ENCODE results near the gene CEP350.

Gene CEP350, protein sequence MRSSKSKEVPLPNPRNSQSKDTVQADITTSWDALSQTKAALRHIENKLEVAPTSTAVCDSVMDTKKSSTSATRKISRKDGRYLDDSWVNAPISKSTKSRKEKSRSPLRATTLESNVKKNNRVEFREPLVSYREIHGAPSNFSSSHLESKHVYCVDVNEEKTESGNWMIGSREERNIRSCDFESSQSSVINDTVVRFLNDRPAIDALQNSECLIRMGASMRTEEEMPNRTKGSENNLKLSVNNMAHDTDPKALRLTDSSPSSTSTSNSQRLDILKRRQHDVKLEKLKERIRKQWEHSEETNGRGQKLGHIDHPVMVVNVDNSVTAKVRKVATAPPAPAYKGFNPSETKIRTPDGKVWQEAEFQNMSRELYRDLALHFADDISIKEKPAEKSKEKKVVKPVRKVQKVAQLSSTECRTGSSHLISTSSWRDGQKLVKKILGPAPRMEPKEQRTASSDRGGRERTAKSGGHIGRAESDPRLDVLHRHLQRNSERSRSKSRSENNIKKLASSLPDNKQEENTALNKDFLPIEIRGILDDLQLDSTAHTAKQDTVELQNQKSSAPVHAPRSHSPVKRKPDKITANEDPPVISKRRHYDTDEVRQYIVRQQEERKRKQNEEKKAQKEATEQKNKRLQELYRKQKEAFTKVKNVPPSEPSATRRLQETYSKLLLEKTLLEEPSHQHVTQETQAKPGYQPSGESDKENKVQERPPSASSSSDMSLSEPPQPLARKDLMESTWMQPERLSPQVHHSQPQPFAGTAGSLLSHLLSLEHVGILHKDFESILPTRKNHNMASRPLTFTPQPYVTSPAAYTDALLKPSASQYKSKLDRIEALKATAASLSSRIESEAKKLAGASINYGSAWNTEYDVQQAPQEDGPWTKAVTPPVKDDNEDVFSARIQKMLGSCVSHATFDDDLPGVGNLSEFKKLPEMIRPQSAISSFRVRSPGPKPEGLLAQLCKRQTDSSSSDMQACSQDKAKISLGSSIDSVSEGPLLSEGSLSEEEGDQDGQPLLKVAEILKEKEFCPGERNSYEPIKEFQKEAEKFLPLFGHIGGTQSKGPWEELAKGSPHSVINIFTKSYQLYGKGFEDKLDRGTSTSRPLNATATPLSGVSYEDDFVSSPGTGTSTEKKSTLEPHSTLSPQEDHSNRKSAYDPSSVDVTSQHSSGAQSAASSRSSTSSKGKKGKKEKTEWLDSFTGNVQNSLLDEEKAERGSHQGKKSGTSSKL (N-terminal part only)

DNA sequence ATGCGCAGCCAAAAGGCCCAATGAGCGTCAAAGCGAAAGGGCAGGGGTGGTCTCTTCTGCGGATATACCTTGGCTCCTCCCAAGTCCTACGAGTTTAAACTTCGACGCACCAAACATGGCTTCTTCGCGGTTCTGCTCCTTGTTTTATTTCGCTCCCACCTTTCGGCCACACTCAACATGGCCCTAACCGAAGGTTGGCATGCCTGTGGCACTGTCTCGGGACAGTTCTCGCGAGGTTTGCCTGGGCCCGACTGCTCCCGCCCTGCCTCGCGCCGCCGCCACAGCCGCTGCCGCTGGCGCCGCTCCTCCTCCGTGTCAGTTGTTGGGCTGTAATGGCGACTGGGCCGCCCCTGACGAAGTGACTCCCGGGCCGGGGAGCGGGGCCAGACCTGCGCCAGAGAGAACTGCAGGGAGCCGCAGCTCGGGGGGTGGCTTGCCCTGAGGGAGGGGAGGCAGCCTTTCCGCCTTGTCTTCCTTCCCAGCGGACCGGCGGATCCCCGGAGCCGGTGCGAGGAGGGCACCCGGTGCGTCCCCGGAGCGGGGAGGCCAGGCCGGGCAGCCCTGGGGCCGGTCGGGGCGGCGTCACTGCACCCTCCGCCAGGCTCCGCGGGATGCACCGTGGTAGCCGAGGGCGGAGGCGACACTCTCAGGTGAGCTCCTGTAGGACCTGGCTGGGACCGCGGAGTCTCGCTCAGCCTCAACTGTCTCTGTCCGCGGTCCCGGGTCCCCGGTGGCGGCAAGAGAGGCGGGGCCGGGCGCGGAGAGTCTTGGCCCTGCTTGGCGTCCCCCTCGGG lies at the start of gene CEP350:
Gene CEP350, plus strand, starts transcription at position 318 of the 794 bp plus-strand sequence. CDS start 31,372 bp downstream, outside the sequence.
- peak; percentile 96 to 98 for DNase-seq

- no peak for DNase-seq
These were observed 43.7 kb upstream of the CEP350 start for GRCh38 chr1:179910934-179911333.

DNA sequence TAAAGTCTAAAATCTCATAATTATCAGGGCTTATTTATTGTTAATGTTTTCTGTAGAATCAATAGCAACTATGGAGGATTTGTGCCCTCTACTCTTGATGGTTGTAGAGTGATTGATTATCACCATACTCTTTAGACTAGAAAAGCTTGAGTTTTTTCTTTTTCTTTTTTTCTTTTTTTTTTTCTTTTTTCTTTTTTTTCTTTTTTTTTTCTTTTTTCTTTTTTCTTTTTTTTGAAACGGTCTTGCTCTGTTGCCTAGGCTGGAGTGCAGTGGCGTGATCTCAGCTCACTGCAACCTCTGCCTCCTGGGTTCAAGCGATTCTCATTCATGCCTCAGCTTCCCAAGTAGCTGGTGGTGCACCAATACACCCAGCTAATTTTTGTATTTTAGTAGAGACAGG lies 42.8 kb upstream of the CEP350 start:
- no peak for DNase-seq

- no peak for DNase-seq
These were observed 36.8 kb upstream of the CEP350 start for GRCh38 chr1:179917601-179918429.

GRCh38 chr1:179921472-179921871 lies 33.1 kb upstream of the CEP350 start:
- no peak for DNase-seq

DNA sequence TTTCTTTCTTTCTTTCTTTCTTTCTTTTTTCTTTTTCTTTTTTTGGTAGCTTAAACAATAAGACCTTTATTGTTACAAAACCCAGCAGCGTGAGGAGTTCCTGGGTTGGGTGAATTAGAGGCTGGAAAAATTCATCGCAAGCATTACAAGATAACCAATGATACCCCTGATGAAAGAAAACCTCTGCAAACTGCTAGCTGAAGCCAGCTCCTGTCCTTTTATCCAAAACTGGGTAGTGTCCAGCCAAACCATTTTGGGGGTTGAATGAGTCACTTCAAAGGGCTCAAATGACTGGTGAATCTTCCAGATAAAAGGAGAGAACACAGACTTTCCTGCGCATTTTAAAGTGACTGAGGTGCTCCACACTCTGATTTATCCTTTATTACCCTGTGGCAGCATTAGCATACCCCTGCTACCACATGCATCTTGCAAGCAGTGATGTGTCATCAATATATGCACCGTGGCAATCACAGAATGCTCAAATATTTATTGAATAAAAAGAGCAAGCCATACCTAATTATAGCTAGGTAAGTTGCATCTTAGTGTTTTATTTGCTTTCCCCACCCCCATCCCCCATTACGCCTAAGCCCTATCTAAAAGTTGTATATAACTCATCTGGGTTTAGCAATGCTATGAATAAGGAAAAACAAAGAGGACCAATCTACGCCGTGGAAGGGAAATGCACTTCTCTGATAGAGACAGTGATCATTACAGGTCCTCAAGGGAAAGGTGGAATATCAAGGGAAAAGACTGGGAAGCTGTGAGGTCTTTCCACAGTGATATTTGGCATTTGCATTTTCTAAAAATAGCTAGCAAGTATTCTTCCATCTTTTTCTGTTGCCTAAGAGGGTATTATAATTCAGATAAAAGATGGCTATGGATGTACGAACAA lies 32.4 kb upstream of the CEP350 start:
- DNase-seq = no peak

DNA sequence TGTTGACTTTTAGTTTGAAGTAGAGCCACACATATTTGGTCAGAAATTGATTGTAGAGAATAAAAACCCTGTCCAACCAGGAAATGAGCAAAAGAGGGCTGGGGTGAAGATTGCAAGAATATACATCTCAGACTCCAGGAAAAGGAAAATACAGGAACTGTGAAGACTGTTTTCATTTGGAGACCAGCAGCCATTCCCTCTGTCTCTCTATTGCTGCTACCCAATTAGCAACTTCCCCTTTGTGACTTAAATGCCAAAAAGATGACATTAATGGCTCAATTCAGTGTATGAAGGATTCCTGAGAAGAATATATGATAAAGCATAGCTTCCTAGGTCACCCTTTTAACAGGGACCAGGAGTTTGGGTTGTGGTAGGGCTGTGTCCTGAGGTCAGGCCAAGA lies 31.6 kb upstream of the CEP350 start:
- DNase-seq = no peak

- no peak for DNase-seq
These were observed 30.3 kb upstream of the CEP350 start for GRCh38 chr1:179924268-179924667.

DNA sequence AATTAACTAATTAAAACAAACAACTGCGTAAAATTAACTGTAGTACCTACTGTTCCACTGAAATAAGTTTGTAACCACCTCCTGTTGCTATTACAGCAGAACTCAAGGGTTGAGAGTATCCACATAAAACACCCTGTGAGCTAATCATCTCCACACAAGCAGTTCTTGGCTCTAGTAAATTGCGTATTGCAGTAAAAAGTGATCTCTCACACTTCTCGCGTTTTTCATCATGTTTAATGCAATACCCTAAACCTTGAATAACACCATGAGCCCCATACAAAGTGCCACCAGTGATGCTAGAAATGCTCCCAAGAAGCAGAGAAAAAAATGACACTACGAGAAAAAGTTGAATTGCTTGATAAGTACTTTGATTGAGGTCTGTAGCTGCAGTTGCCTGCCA lies 29.3 kb upstream of the CEP350 start:
- DNase-seq = no peak

DNA sequence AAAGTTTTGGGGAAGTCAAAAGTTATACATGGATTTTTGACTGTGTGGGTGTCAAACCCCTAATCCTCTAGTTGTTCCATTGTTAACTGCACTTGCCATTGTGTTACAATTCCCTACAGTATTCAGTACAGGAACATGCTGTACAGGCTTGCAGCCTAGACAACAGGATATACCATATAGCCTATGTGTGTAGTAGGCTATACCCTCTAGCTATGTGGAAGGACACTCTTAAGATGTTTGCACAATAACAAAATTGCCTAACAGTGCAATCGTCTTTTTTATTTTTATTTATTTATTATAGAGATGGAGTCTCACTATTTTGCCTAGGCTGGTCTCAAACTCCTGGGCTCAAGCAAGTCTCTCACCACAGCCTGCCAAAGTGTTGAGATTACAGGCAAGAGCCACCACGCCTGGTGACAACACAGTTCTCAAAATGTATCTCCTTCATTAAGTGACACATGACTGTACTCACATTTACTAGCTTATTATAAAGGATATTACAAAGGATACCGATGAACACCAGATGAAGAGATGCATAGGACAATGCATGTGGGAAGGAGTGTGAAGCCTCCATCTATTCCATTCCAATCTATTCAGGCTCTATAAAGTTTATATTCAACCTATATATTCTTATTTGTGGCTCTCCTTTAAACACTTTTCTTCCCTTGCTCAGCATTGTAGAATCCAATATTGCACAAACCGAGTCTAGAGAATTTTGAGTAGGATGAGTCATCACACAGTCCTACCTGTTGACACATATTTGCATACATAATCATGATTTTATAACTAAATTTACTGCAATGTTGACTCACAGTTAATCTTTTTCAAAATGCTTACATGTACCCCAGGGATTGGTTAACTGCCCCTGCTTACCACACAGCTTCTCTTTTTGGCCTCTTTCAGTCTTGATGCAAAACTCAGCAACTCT lies 28.4 kb upstream of the CEP350 start:
- no peak for DNase-seq

DNA sequence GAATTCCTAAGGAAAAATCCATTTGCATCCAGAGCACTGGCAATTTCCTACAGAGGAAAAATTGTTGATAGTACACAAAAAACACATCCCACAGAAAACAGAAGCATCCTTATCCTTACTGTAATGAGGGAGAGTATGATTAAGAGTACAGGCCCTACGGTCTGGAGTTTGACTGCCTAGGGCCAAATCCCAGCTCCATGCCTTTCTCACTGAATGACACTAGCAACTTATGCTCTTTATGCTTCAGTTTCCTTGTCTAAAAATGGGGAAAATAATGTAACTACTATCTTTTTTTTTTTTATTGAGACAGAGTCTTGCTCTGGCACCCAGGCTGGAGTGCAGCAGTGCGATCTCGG lies 27.8 kb upstream of the CEP350 start:
- DNase-seq = no peak

GRCh38 chr1:179929955-179930798 lies 24.4 kb upstream of the CEP350 start:
- DNase-seq = no peak

DNA sequence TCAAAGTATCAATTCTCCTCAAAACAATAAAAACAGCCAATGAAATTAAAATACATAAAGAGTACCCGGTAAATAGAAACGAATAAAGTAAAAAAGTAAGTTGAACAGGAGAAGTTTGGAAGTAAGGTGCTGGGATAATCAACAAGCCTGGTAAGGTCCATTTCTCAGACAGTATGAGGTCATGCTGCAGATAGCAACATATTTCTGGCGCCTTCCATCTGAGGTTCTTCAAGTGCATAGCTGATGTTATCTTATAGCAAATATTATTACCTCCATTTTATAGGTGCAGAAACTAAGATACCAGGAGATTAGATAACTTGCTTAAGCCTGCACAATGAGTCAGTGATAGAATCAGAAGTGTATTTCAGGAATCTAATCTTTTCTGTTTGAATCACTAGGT lies 23.7 kb upstream of the CEP350 start:
- DNase-seq = no peak

DNA sequence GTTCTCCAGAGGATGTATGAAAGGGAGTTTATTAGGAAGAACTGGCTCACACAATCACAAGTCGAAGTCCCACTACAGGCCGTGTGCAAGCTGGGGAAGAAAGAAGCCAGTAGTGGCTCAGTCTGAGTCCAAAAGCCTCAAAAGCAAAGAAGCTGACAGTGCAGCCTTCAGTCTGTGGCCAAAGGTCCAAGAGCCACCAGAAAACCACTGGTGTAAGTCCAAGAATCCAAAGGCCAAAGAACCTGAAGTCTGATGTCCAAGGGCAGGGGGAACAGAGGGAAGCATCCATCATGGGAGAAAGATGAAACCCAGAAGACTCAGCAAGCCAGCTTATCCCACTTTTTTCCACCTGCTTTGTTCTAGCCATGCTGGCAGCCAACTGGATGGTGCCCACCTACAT lies 21.4 kb upstream of the CEP350 start:
- DNase-seq = no peak

- no peak for DNase-seq
These were observed 18.6 kb upstream of the CEP350 start for GRCh38 chr1:179935909-179936496.

GRCh38 chr1:179937668-179938254 lies 16.8 kb upstream of the CEP350 start:
- DNase-seq = no peak

GRCh38 chr1:179938752-179939151 lies 15.9 kb upstream of the CEP350 start:
- no peak for DNase-seq

DNA sequence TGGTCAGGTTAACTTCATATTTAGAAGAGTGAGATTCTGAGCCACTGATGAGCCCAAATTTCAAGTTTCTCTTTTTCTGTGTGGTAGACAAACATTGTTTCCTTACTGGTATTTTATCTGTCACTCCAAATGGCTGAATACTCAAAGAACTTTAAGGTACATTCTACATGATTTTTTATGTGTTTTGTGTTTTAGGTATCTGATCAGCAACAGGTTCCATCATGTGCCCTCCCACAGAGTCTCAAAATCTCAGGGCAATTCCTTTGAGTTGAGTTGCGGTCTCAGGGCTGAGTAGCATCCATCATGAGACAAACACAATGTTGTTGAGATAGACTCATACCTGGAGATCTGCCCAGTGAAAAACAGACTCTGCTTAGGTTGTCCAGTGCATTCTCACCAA lies 14.7 kb upstream of the CEP350 start:
- no peak for DNase-seq
